ENCODE measurements around the gene SUSD4. TPM values are rescaled to one million over a fixed set of nuclear protein-coding genes. Genes with fewer than 3 reads are reported as not detected.

Gene SUSD4
- total and polyA plus RNA-seq, 2 of the 8 experiments (the other 6 are each of a cell fraction or from before 2014, with no cell fraction given) = 3.9 to 5.2 TPM

- Histone ChIP-seq H4K5ac (ENCODE audit: insufficient read length, low read depth, low read length) (no peak overlapping the region), H2AFZ (ENCODE audit: low read length) (no peak overlapping the region), H3K4me2 (ENCODE audit: insufficient read depth in 1 of 2, low read depth in 2 of 2, low read length in 2 of 2) (no peak overlapping the region), H2BK15ac (ENCODE audit: low read length) (no peak overlapping the region), H4K20me1 (replicated peaks in 1 of 2; ENCODE audit: control insufficient read depth in 1 of 2, insufficient read depth in 2 of 2, low read length in 2 of 2) (no peaks in the 10 kb centered on the region), H3K56ac (replicated peaks; ENCODE audit: insufficient read length, low read depth, low read length) (no peak overlapping the region), H3K27me3 (replicated peaks in 1 of 4; ENCODE audit: control insufficient read depth in 3 of 4, extremely low read depth in 1 of 4, insufficient read depth in 3 of 4, low read length in 3 of 4) (no peaks in the 10 kb centered on the region; a peak in 1 of 7 replicates), H3K27ac (ENCODE audit: low read depth, low read length) (no peak overlapping the region), H3K4ac (replicated peaks; ENCODE audit: insufficient read length, low read depth, low read length) (no peak overlapping the region), H3K79me1 (ENCODE audit: low read depth, low read length) (no peaks in the 10 kb centered on the region), H3K4me3 (ENCODE audit: extremely low read depth in 1 of 4, insufficient read depth in 2 of 4, low read depth in 3 of 4, low read length in 4 of 4) (no peak overlapping the region), H2BK20ac (ENCODE audit: low read length) (no peak overlapping the region), H3K9ac (replicated peaks in 1 of 4; ENCODE audit: extremely low read depth in 1 of 4, low read depth in 3 of 4, low read length in 3 of 4) (no peak overlapping the region), H2BK120ac (replicated peaks; ENCODE audit: low read depth, low read length) (no peak overlapping the region), H4K8ac (ENCODE audit: extremely low read depth, insufficient read depth, low read length) (no peak overlapping the region), H2BK12ac (ENCODE audit: low read depth, low read length) (no peak overlapping the region), H4K91ac (replicated peaks; ENCODE audit: insufficient read length, low read length) (no peak overlapping the region), H2BK5ac (ENCODE audit: low read depth, low read length) (no peak overlapping the region), H3K79me2 (ENCODE audit: control insufficient read depth in 1 of 2, insufficient read depth in 2 of 2, low read length in 2 of 2) (no peaks in the 10 kb centered on the region), H3K23me2 (ENCODE audit: low read depth, low read length) (no peaks in the 10 kb centered on the region), H3K14ac (ENCODE audit: insufficient read length) (no peak overlapping the region), H3K23ac (ENCODE audit: insufficient read length) (no peak overlapping the region), H3K36me3 (ENCODE audit: control insufficient read depth in 2 of 4, insufficient read depth in 4 of 4, low read length in 3 of 4) (no peaks in the 10 kb centered on the region), H2AK5ac (ENCODE audit: low read depth, low read length) (no peak overlapping the region), H3K18ac (ENCODE audit: extremely low read depth, low read length) (no peak overlapping the region), H3K4me1 (replicated peaks in 1 of 4; ENCODE audit: control insufficient read depth in 3 of 4, insufficient read depth in 4 of 4, low read length in 3 of 4) (no peaks in the 10 kb centered on the region), H3K9me3 (ENCODE audit: insufficient read depth in 2 of 2, low read depth in 1 of 2, low read length in 1 of 2) (no peaks in the 10 kb centered on the region)
- no peak for DNase-seq (ENCODE audit: low read depth in 1 of 2, low spot score in 2 of 2)
- no peak for FAIRE-seq
- WGBS, 2 experiments (ENCODE audit: extremely low coverage in 1 of 2, insufficient coverage in 1 of 2, insufficient read length in 1 of 2, insufficient replicate concordance in 2 of 2, low coverage in 1 of 2, low lambda C conversion rate in 2 of 2, missing lambda C conversion rate in 1 of 2) = 91% methylated on average over 7 of the region's 7 CpGs; no CpG with 5 or more reads in 1 of the 2 experiments
- POLR2A ChIA-PET (ENCODE audit: partially characterized antibody) = no interaction called here
- CTCF ChIA-PET (ENCODE audit: partially characterized antibody) = interaction anchor here (1.2 to 1.8 kb wide), 3 partner anchors 24 to 98 kb away, joined by 3 to 5 read pairs (median 4); no protein-coding TSS in a partner anchor
- TF ChIP-seq JUND (IDR thresholded peaks at IDR 0.05; ENCODE audit: low read length) (no peak), FOSL1 (IDR thresholded peaks at IDR 0.05; ENCODE audit: insufficient read depth, low read depth, low read length) (no peak), HDAC6 (IDR thresholded peaks at IDR 0.05; ENCODE audit: low read depth, low read length) (no peak), MAFK (IDR thresholded peaks at IDR 0.05; ENCODE audit: low read depth, low read length) (no peak), ATF2 (IDR thresholded peaks at IDR 0.05; ENCODE audit: low read length) (no peak), TAF7 (optimal IDR thresholded peaks at IDR 0.05; ENCODE audit: borderline replicate concordance, low read depth, low read length) (no peak), KDM1A (IDR thresholded peaks at IDR 0.05; ENCODE audit: borderline replicate concordance, low read length) (no peak), TCF12 (IDR thresholded peaks at IDR 0.05; ENCODE audit: low read depth, low read length) (no peak), RAD21 (IDR thresholded peaks at IDR 0.05 in 1 of 2, conservative IDR thresholded peaks at IDR 0.05 in 1 of 2; ENCODE audit: low read depth in 2 of 2, low read length in 2 of 2) (no peak), CBX8 (IDR thresholded peaks at IDR 0.05; ENCODE audit: borderline replicate concordance, low read depth, low read length) (no peak), SIN3A (conservative IDR thresholded peaks at IDR 0.05 in 1 of 2, IDR thresholded peaks at IDR 0.05 in 1 of 2; ENCODE audit: low read depth in 1 of 2, low read length in 2 of 2) (no peak), SP1 (IDR thresholded peaks at IDR 0.05; ENCODE audit: low read depth, low read length) (no peak)
Measured at GRCh38 chr1:223231011-223231572, 132.9 kb downstream of the SUSD4 start.

Data from H1 (cell line).